Lower leg skin (tissue), 3 donors: Measurements from ENCODE around the gene DMD.

Source experiments
- POLR2A ChIP-seq, 2 donors: fragments of 450-650 bp; IDR thresholded peaks; one replicate each; pipeline ENCODE4 v1.6.1; 2016 to 2017; ENCODE audit warnings: antibody characterized with exemption in 2 of 2, mild to moderate bottlenecking in 1 of 2, moderate library complexity in 1 of 2
- TF ChIP-seq, protein P1 (sequence below), 3 donors: fragments of 450-650 bp; IDR thresholded peaks; one replicate each; pipeline ENCODE4 v1.5.1; 2016; ENCODE audit warnings: antibody characterized with exemption in 3 of 3, mild to moderate bottlenecking in 3 of 3, moderate library complexity in 2 of 3

DNA sequence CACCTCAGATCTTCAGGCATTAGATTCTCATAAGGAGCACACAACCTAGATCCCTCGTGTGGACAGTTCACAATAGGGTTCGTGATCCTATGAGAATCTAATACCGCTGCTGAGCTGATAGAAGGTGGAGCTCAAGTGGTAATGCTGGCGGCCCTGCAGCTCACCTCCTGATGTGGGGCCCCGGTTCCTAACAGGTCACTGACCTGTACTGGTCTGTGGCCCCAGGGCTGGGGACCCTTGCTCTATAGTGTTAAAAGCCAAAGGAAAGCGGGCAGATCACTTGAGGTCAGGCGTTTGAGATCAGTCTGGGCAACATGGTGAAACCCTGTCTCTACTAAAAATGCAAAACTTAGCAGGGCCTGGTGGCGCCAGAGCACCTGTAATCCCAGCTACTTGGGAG, 1092.5 kb downstream of the DMD start:
- TF ChIP-seq, protein P1, sequence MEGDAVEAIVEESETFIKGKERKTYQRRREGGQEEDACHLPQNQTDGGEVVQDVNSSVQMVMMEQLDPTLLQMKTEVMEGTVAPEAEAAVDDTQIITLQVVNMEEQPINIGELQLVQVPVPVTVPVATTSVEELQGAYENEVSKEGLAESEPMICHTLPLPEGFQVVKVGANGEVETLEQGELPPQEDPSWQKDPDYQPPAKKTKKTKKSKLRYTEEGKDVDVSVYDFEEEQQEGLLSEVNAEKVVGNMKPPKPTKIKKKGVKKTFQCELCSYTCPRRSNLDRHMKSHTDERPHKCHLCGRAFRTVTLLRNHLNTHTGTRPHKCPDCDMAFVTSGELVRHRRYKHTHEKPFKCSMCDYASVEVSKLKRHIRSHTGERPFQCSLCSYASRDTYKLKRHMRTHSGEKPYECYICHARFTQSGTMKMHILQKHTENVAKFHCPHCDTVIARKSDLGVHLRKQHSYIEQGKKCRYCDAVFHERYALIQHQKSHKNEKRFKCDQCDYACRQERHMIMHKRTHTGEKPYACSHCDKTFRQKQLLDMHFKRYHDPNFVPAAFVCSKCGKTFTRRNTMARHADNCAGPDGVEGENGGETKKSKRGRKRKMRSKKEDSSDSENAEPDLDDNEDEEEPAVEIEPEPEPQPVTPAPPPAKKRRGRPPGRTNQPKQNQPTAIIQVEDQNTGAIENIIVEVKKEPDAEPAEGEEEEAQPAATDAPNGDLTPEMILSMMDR (IDR thresholded peaks at IDR 0.05): no peak
- TF ChIP-seq POLR2A (IDR thresholded peaks at IDR 0.05): no peak
